SK-N-SH treated with all-trans-retinoic acid at 6 μM for 48 hours (cell line): ENCODE measurements around the gene LRRC41.

ENCODE experiments used
- ATAC-seq: fragments of 200-7000 bp; cut with Tn5 transposase; 3 replicates; pipeline ENCODE4 v1.9.1; 2020; ENCODE audit warnings: mild to moderate bottlenecking, moderate library complexity
- ARNTL ChIP-seq: fragments of 450-650 bp; formaldehyde crosslinking; IDR thresholded peaks from 2 replicates; pipeline ENCODE4 v1.5.0; 2020; ENCODE audit warnings: low read depth, mild to moderate bottlenecking, moderate library complexity, borderline replicate concordance
- BACH2 ChIP-seq: fragments of 250-450 bp; sonication (Bioruptor Pico); IDR thresholded peaks from 2 replicates; pipeline ENCODE4 v1.9.0; 2021; ENCODE audit warnings: mild to moderate bottlenecking, borderline replicate concordance
- CSDC2 ChIP-seq: fragments of 250-450 bp; sonication (Bioruptor Pico); IDR thresholded peaks from 2 replicates; pipeline ENCODE4 v1.5.0; 2020; ENCODE audit warnings: mild to moderate bottlenecking, moderate library complexity
- CSRNP3 ChIP-seq: fragments of 250-450 bp; sonication (Bioruptor Pico); IDR thresholded peaks from 2 replicates; pipeline ENCODE4 v1.5.1; 2021; ENCODE audit warnings: mild to moderate bottlenecking, moderate library complexity
- ESRRG ChIP-seq: fragments of 250-450 bp; sonication (Bioruptor Pico); IDR thresholded peaks from 2 replicates; pipeline ENCODE4 v1.6.1; 2021; ENCODE audit warnings: mild to moderate bottlenecking
- ISL1 ChIP-seq: fragments of 250-450 bp; sonication (Bioruptor Pico); IDR thresholded peaks from 2 replicates; pipeline ENCODE4 v2.1.2; 2022; ENCODE audit warnings: mild to moderate bottlenecking, moderate library complexity
- OSR1 ChIP-seq: fragments of 250-450 bp; sonication (Bioruptor Pico); IDR thresholded peaks from 2 replicates; pipeline ENCODE4 v1.8.0; 2022; ENCODE audit warnings: moderate library complexity, mild to moderate bottlenecking, inconsistent platforms
- PATZ1 ChIP-seq: fragments of 250-450 bp; sonication (Bioruptor Pico); IDR thresholded peaks from 2 replicates; pipeline ENCODE4 v1.8.0; 2020; ENCODE audit warnings: mild to moderate bottlenecking, moderate library complexity, borderline replicate concordance
- POU6F1 ChIP-seq: fragments of 250-450 bp; sonication (Bioruptor Pico); IDR thresholded peaks from 2 replicates; pipeline ENCODE4 v1.8.0; 2021; ENCODE audit warnings: low read depth, mild to moderate bottlenecking, moderate library complexity, borderline replicate concordance
- PPARA ChIP-seq: fragments of 250-450 bp; sonication (Bioruptor Pico); IDR thresholded peaks from 2 replicates; pipeline ENCODE4 v1.5.0; 2020; ENCODE audit warnings: mild to moderate bottlenecking, borderline replicate concordance
- RARB ChIP-seq: fragments of 250-450 bp; sonication (Bioruptor Pico); IDR thresholded peaks from 2 replicates; pipeline ENCODE4 v1.8.0; 2021; ENCODE audit warnings: mild to moderate bottlenecking, moderate library complexity
- SNAI2 ChIP-seq: fragments of 250-450 bp; sonication (Bioruptor Pico); IDR thresholded peaks from 2 replicates; pipeline ENCODE4 v1.5.0; 2020; ENCODE audit warnings: mild to moderate bottlenecking, moderate library complexity
- TCF4 ChIP-seq: fragments of 250-450 bp; sonication (Bioruptor Pico); IDR thresholded peaks from 2 replicates; pipeline ENCODE4 v1.8.0; 2021; ENCODE audit warnings: mild to moderate bottlenecking, moderate library complexity, borderline replicate concordance
- TSHZ2 ChIP-seq: fragments of 250-450 bp; sonication (Bioruptor Pico); IDR thresholded peaks from 2 replicates; pipeline ENCODE4 v1.5.0; 2020; ENCODE audit warnings: mild to moderate bottlenecking, moderate library complexity
- ZC3H10 ChIP-seq: fragments of 250-450 bp; sonication (Bioruptor Pico); IDR thresholded peaks from 2 replicates; pipeline ENCODE4 v1.5.1; 2021; ENCODE audit warnings: mild to moderate bottlenecking, moderate library complexity
- ZFP3 ChIP-seq: fragments of 250-450 bp; sonication (Bioruptor Pico); IDR thresholded peaks from 2 replicates; pipeline ENCODE4 v1.5.0; 2020; ENCODE audit warnings: mild to moderate bottlenecking, moderate library complexity
- ZFP30 ChIP-seq: fragments of 450-650 bp; formaldehyde crosslinking; IDR thresholded peaks from 2 replicates; pipeline ENCODE4 v1.5.0; 2022; ENCODE audit warnings: mild to moderate bottlenecking, moderate library complexity
- ZNF565 ChIP-seq: fragments of 450-650 bp; formaldehyde crosslinking; conservative IDR thresholded peaks from 2 replicates; pipeline ENCODE4 v1.5.0; 2020; ENCODE audit warnings: low read depth, mild to moderate bottlenecking, moderate library complexity
- ZNF70 ChIP-seq: fragments of 450-650 bp; formaldehyde crosslinking; IDR thresholded peaks from 2 replicates; pipeline ENCODE4 v1.5.0; 2020; ENCODE audit warnings: mild to moderate bottlenecking, moderate library complexity
- ZNF8 ChIP-seq: fragments of 450-650 bp; formaldehyde crosslinking; IDR thresholded peaks from 2 replicates; pipeline ENCODE4 v1.5.0; 2020; ENCODE audit warnings: mild to moderate bottlenecking, moderate library complexity

Gene LRRC41

GRCh38 chr1:46345281-46345680 is 41.9 kb upstream of the LRRC41 start:
- ATAC-seq = no peak
- TF ChIP-seq ZFP3 (CRISPR knock-in tag) = no peak
- TF ChIP-seq SNAI2 (CRISPR knock-in tag) = no peak
- no peak for TF ChIP-seq RARB (CRISPR knock-in tag)
- no peak for TF ChIP-seq PATZ1 (CRISPR knock-in tag)
- TF ChIP-seq CSDC2 (CRISPR knock-in tag) = no peak
- no peak for TF ChIP-seq PPARA (CRISPR knock-in tag)
- TF ChIP-seq ZFP30 (CRISPR knock-in tag) = no peak
- no peak for TF ChIP-seq CSRNP3 (CRISPR knock-in tag)
- TF ChIP-seq TCF4 (CRISPR knock-in tag) = no peak
- no peak for TF ChIP-seq POU6F1 (CRISPR knock-in tag)
- TF ChIP-seq ZNF70 (CRISPR knock-in tag) = no peak
- TF ChIP-seq ESRRG (CRISPR knock-in tag) = no peak
- TF ChIP-seq TSHZ2 = no peak
- no peak for TF ChIP-seq ZNF8 (CRISPR knock-in tag)
- TF ChIP-seq ZNF565 (CRISPR knock-in tag) = no peak
- TF ChIP-seq ZC3H10 (CRISPR knock-in tag) = no peak
- TF ChIP-seq OSR1 (CRISPR knock-in tag) = no peak
- no peak for TF ChIP-seq BACH2 (CRISPR knock-in tag)

- TF ChIP-seq PATZ1 (CRISPR knock-in tag) (no peak), ZFP3 (CRISPR knock-in tag) (no peak), ZNF565 (CRISPR knock-in tag) (no peak), CSDC2 (CRISPR knock-in tag) (no peak), TCF4 (CRISPR knock-in tag) (no peak), ARNTL (CRISPR knock-in tag) (no peak), POU6F1 (CRISPR knock-in tag) (no peak), ESRRG (CRISPR knock-in tag) (no peak), ISL1 (no peak), ZC3H10 (CRISPR knock-in tag) (no peak), ZNF70 (CRISPR knock-in tag) (no peak), PPARA (CRISPR knock-in tag) (no peak), TSHZ2 (no peak), BACH2 (CRISPR knock-in tag) (no peak)
- no peak for ATAC-seq
Measured at GRCh38 chr1:46344481-46344880, 41.1 kb upstream of the LRRC41 start.
